ENCODE results near the gene C4orf46. TPM values are rescaled to one million over a fixed set of nuclear protein-coding genes. Genes with fewer than 3 reads are reported as not detected.

Gene C4orf46
- polyA plus RNA-seq, 1 experiment = 15.7 TPM

DNA sequence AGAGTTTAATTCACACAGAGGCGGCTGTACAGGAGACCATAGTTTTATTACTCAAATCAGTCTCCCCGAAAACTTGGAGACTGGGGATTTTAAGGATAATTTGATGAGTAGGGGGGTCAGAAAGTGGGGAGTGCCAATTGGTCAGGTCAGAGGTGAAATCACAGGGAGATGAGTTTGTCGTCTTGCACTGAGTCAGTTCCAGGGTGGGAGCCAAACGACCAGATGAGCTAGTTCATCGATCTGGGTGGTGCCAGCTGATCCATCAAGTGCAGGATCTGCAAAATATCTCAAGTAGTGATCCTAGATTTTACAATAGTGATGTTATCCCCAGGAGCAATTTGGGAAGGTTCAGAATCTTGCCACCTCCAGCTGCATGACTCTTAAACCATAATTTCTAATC is 4.4 kb upstream of the C4orf46 start:
- Histone ChIP-seq H3K9me3 (ENCODE audit: control insufficient read depth, insufficient read depth, low read length) (no peaks in the 10 kb centered on the region; the same call in 1 of the 2 replicates), H3K27me3 (ENCODE audit: control insufficient read depth, insufficient read depth, low read length) (no peaks in the 10 kb centered on the region), H3K27ac (ENCODE audit: low read depth, low read length) (no peak overlapping the region), H3K4me3 (ENCODE audit: low read depth, low read length) (no peak overlapping the region)
- no peak for DNase-seq (ENCODE audit: low read depth, low spot score)
- ChIA-PET CTCF (interaction anchor here (0.6 kb wide), 1 partner anchor 26 kb away, joined by 3 read pairs; no protein-coding TSS in a partner anchor), POLR2A (no interaction called here)
- TF ChIP-seq, protein P1, sequence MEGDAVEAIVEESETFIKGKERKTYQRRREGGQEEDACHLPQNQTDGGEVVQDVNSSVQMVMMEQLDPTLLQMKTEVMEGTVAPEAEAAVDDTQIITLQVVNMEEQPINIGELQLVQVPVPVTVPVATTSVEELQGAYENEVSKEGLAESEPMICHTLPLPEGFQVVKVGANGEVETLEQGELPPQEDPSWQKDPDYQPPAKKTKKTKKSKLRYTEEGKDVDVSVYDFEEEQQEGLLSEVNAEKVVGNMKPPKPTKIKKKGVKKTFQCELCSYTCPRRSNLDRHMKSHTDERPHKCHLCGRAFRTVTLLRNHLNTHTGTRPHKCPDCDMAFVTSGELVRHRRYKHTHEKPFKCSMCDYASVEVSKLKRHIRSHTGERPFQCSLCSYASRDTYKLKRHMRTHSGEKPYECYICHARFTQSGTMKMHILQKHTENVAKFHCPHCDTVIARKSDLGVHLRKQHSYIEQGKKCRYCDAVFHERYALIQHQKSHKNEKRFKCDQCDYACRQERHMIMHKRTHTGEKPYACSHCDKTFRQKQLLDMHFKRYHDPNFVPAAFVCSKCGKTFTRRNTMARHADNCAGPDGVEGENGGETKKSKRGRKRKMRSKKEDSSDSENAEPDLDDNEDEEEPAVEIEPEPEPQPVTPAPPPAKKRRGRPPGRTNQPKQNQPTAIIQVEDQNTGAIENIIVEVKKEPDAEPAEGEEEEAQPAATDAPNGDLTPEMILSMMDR (IDR thresholded peaks at IDR 0.05; ENCODE audit: low read depth, low read length) = no peak

DNA sequence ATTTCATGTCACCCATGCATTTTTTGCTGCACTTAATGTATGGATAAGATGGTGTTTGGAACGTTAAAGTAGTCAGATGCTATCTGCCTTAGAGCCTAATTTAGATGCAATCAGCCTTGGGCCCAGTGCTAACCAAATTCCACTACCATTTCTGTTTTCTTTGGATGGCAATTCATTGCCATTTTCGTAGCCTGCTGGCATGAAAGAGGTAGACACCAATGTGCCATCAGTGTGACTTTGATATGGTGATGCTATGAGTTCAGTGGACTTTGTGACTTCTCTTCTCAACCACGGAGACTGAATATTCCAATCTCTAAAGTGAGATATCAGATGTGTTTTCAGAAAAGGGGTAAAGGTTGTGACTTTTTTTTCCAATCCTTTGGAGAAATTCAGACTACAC is 1.9 kb upstream of the C4orf46 start:
- Histone ChIP-seq H3K27ac (ENCODE audit: low read depth, low read length) (no peak overlapping the region), H3K9me3 (ENCODE audit: control insufficient read depth, insufficient read depth, low read length) (no peaks in the 10 kb centered on the region; the same call in 1 of the 2 replicates), H3K4me3 (ENCODE audit: low read depth, low read length) (no peak overlapping the region), H3K27me3 (ENCODE audit: control insufficient read depth, insufficient read depth, low read length) (no peaks in the 10 kb centered on the region)
- no peak for DNase-seq (ENCODE audit: low read depth, low spot score)
- POLR2A ChIA-PET = no interaction called here
- TF ChIP-seq, protein P1 (IDR thresholded peaks at IDR 0.05; ENCODE audit: low read depth, low read length) = no peak
- CTCF ChIA-PET = interaction anchor here (0.6 kb wide), 1 partner anchor 51 kb away, joined by 4 read pairs; no protein-coding TSS in a partner anchor

DNA sequence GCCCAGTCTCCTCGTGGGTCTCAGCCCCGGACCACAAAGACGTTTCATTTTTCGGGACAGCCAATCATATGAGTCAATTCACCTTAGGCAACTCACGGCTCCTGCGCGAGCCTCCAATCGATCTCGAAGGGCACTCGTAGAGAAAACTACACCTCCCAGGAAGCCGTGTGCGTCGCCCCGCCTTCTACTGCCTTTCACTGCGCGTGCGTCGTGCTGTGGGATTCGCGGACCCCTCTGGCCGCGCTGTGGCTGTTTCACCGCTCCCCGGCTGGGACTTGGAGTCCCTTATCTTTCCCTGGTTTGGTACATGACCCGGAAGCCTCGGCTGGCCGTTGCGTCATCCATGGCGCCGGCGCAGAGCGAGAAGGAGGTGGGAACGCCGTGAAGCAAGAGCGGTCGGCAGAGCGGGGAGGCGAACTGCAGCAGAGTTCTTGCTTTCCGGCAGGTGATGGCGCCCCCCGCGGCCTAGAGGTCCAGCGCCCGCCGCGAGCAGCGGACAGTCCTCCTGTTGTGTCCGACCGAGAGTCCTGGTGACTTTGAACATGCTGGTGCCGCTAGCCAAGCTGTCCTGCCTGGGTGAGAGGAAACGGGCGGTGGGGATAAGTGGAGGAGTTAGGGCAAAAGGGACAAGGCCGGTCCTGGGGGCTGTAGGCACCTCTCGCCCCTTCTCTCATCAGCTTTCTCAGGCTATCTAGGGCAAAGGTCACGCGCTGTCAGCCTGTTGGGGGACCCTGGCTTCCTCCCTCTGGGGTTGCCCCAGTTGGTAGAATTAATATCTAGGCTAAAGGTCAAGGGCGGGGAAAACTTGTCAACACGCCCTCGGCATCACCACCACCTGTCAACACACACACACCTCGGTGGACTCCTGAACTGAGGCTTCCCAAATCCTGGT is 474 bp upstream of the C4orf46 start, which contains the start of gene ETFDH:
TSS of gene ETFDH (plus strand) at position 382 of the 892 bp plus-strand sequence. CDS start at position 543, 161 bp downstream.
- peak within 1 kb of the TSS; percentile 75 for H3K4me3 ChIP-seq (ENCODE audit: low read depth, low read length)
- POLR2A ChIA-PET = no interaction called here
- DNase-seq (ENCODE audit: low read depth, low spot score) = peak; percentile 99
- CTCF ChIA-PET = interaction anchor here (0.6 to 1.6 kb wide), 4 partner anchors 8 to 484 kb away, joined by 3 to 4 read pairs (median 4); no protein-coding TSS in a partner anchor
- H3K27ac ChIP-seq (ENCODE audit: low read depth, low read length) = peak within 1 kb of the TSS; percentile 93
- no peaks in the 10 kb centered on the region for H3K27me3 ChIP-seq (ENCODE audit: control insufficient read depth, insufficient read depth, low read length)
- H3K9me3 ChIP-seq (ENCODE audit: control insufficient read depth, insufficient read depth, low read length) = no peaks in the 10 kb centered on the region; the same call in 1 of the 2 replicates
- TF ChIP-seq, protein P1 (IDR thresholded peaks at IDR 0.05; ENCODE audit: low read depth, low read length) = peak; percentile 72

DNA sequence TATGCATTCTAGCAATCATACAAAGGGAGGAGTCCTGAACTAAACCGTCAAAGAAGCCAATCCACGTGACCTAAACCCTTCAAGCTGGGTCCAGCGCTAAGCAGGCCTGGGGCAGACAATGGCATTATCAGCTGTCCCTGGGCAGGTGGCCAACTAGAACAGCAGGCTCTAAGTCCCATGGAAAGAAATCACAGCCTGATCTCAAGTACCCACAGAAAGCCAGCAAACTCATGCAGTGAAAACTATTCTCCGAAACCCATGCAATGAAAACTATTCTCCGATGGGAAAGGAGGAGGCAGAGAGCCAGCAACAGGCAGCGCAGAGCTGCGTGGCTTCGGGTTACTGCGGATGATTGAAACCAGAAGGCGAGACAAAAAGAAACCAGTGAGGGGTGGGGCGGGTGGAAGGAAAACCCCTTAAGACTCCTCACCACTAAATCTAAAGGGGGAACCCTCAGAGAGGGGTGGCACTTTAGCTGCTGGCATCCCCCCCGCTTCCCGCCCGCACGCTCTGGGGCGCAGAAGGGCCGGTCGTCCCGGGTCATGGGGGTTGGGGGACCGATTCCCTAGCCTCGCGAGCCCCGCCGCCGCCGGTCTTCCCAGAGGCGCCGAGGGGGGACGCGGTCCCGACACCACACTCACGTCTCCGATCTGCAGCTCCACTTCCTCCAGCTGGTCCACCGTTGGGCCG is 567 bp downstream of the C4orf46 start:
- peak; percentile 55 for DNase-seq (ENCODE audit: low read depth, low spot score)
- Histone ChIP-seq H3K4me3 (ENCODE audit: low read depth, low read length) (peak overlapping the region; percentile 75), H3K9me3 (ENCODE audit: control insufficient read depth, insufficient read depth, low read length) (no peaks in the 10 kb centered on the region; the same call in 1 of the 2 replicates), H3K27me3 (ENCODE audit: control insufficient read depth, insufficient read depth, low read length) (no peaks in the 10 kb centered on the region), H3K27ac (ENCODE audit: low read depth, low read length) (peak overlapping the region; percentile 93)
- CTCF ChIA-PET = interaction anchor here (0.7 to 1.6 kb wide), 4 partner anchors 46 to 416 kb away, joined by 3 to 4 read pairs (median 3); no protein-coding TSS in a partner anchor
- TF ChIP-seq, protein P1 (IDR thresholded peaks at IDR 0.05; ENCODE audit: low read depth, low read length) = no peak
- POLR2A ChIA-PET = no interaction called here

Measured in AG04450 (cell line).